ENCODE results near the gene FBXL19. TPM values are rescaled to one million over a fixed set of nuclear protein-coding genes. Genes with fewer than 3 reads are reported as not detected.

FBXL19 gene
- total and polyA plus RNA-seq, 2 of the 8 experiments (the other 6 are each of a cell fraction or from before 2014, with no cell fraction given) = 47.2 to 72.2 TPM

DNA sequence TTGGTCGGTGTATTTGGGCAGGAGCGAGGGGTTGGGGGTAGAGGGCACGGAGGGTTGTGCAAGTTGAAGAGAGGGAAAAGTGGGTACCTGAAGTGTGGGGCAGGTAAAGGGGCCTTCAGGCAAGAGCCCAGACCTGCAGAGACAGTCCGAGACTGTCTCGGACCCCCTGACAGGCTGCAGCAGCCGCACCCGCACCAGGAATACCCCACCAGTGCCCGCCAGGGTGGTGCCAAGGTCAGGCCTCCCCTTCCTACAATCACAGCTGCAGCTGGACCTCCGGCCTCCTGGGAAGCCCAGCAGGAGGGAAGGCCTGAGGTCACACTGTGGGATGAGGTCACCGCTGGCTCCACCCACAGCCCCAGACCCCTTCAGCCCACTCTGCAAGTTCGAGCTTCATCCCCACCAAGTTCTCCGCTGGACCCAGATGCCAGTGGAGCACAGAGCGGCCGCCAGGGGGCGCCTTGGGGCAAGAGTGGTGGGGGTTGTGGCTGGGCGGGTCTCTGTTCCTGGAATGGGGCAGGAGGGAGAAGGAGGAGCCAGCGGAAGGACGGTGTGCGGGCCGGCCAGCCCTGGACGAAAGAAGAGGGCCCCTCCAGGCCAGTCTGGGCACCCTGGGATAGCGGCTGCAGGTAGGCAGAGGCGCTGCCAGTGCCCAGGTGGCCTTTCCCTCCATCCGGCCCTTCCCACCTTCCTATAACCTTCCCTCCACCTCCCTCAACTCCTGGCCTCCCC lies 61.5 kb downstream of the FBXL19 start, which contains the start of gene HSD3B7 (continued):
- TF ChIP-seq RXRA (IDR thresholded peaks at IDR 0.05; ENCODE audit: insufficient read depth, low read depth, low read length) (0 out of 2 replicates have a peak, but pooled peaks have one; percentile 49), EGR1 (IDR thresholded peaks at IDR 0.05; ENCODE audit: borderline replicate concordance, low read depth, low read length) (no peak), BACH1 (IDR thresholded peaks at IDR 0.05; ENCODE audit: low read length) (peak; percentile 35; the same call in 1 of the 2 replicates), POLR2A (IDR thresholded peaks at IDR 0.05; ENCODE audit: control extremely low read depth in 1 of 2, low read depth in 2 of 2, low read length in 2 of 2) (peak in 1 of 2 experiments; percentile 60; a peak in 2 of 3 replicates), CREB1 (IDR thresholded peaks at IDR 0.05) (peak; percentile 61), CTBP2 (IDR thresholded peaks at IDR 0.05; ENCODE audit: borderline replicate concordance, insufficient read depth, insufficient read length, low read length) (no peak), JUND (IDR thresholded peaks at IDR 0.05; ENCODE audit: low read length) (peak; percentile 61; the same call in 1 of the 2 replicates), POLR2AphosphoS5 (IDR thresholded peaks at IDR 0.05; ENCODE audit: low read depth, low read length) (0 out of 2 replicates have a peak, but pooled peaks have one; percentile 16)
- TF ChIP-seq, protein P1, sequence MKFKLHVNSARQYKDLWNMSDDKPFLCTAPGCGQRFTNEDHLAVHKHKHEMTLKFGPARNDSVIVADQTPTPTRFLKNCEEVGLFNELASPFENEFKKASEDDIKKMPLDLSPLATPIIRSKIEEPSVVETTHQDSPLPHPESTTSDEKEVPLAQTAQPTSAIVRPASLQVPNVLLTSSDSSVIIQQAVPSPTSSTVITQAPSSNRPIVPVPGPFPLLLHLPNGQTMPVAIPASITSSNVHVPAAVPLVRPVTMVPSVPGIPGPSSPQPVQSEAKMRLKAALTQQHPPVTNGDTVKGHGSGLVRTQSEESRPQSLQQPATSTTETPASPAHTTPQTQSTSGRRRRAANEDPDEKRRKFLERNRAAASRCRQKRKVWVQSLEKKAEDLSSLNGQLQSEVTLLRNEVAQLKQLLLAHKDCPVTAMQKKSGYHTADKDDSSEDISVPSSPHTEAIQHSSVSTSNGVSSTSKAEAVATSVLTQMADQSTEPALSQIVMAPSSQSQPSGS (IDR thresholded peaks at IDR 0.05; ENCODE audit: low read length) = peak; percentile 57; the same call in 1 of the 2 replicates
